ENCODE data around the gene LRFN3. TPM values are rescaled to one million over a fixed set of nuclear protein-coding genes. Genes with fewer than 3 reads are reported as not detected.
A peak's percentile ranks its signal among the peaks of the same experiment; 100 is the strongest.

The LRFN3 gene
- polyA plus RNA-seq, 1 experiment, result 1.8 TPM

GRCh38 chr19:35931874-35932202 lies 4.3 kb upstream of the LRFN3 start:
- DNase-seq (ENCODE audit: low read depth), result no peak
- no peak for TF ChIP-seq CTCF (IDR thresholded peaks at IDR 0.05; ENCODE audit: insufficient read depth, low read depth, low read length)
- H3K27me3 ChIP-seq (ENCODE audit: control insufficient read depth, insufficient read depth, low read length), result no peaks in the 10 kb centered on the region
- ChIA-PET POLR2A (no interaction called here), CTCF (interaction anchor here (0.6 to 4.6 kb wide), 8 partner anchors 10 to 238 kb away, joined by 3 to 82 read pairs (median 4); partner anchors contain the start of genes PSENEN, THAP8 and U2AF1L4)
- no peaks in the 10 kb centered on the region for H3K36me3 ChIP-seq (ENCODE audit: control insufficient read depth, insufficient read depth, low read length)
- no peak overlapping the region for H3K4me3 ChIP-seq (ENCODE audit: low read depth, low read length)

GRCh38 chr19:35932291-35932936 lies 3.8 kb upstream of the LRFN3 start:
- no peaks in the 10 kb centered on the region for H3K27me3 ChIP-seq (ENCODE audit: control insufficient read depth, insufficient read depth, low read length)

DNA sequence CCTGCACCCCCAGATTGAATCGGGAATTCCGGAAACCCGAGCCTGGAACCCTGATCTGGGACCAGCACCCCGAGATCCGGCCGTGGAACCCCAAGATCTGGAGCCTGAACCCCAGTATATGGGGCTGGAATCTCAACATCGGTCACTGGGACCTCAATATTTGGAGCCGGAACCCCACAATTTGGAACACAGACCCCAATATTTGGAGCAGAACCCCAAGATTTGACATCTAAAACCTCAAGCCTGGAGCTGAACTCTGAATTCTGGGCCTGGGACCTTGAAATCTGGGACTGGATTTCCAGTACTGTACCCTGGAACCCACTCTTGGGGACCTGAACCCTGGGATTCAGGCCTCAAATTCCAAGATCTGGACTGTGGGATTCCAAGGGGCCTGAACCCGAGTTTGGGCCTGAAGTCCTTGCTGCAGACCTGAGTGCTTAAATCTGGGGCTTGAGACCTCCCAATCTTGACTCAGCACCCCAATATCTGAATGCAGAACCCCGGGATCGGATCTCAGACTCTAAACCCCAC lies 629 bp downstream of the LRFN3 start:
- CTCF ChIA-PET, result no interaction called here
- DNase-seq (ENCODE audit: low read depth), result no peak

More at GRCh38 chr19:35932291-35932936, 3.8 kb upstream of the LRFN3 start:
- DNase-seq (ENCODE audit: low read depth), result no peak
- TF ChIP-seq CTCF (IDR thresholded peaks at IDR 0.05; ENCODE audit: insufficient read depth, low read depth, low read length), result no peak
- Histone ChIP-seq H3K36me3 (ENCODE audit: control insufficient read depth, insufficient read depth, low read length) (no peaks in the 10 kb centered on the region), H3K4me3 (ENCODE audit: low read depth, low read length) (no peak overlapping the region)
- ChIA-PET POLR2A (no interaction called here), CTCF (interaction anchor here (0.6 to 4.6 kb wide), 8 partner anchors 10 to 239 kb away, joined by 3 to 82 read pairs (median 4); partner anchors contain the start of genes PSENEN, THAP8 and U2AF1L4)

DNA sequence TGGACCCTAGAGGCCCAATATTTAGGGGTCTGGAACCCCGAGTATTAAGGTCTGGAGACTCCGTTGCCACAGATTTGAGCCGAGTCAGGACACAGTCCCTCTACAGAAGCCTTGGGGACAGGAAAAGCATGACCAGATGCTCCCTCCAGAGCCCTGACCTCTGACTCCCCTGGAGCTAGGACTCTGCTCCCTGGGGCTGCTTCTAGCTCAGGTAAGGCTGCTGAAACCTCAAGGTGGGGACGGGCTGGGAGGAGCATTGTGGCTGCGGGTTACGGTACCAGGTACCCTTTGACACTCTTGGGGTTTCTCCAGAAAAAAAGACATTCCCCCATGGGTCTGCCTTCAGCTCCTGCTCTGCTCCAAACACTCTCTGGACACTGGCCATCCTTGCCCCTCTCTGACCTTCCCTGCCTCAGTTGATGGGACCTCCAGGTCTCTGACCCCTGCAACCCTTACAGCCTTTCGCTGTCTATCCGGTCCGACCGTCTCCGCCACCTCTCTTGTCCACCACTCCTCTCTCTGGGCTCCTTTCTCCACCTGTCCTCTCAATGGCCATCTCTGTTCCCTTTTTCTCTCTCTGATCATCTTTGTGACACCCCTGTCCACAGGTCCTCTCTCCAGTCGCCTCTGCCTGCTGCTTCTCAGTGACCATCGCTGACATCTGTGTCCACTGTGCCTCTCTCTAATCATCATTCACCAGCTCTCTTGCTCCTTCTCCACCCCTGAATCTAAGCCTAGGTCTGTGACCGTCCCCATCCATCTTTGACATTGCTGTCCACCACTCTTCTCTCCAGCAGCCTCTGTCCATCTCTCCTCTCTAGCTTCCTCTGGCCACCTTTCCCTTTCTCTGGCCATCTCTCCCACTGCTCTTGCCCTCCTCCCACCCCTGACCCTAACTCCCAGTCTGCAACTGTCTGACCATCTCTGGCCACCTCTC lies 1.4 kb downstream of the LRFN3 start:
- H3K27me3 ChIP-seq (ENCODE audit: control insufficient read depth, insufficient read depth, low read length), result no peaks in the 10 kb centered on the region
- no peak for TF ChIP-seq CTCF (IDR thresholded peaks at IDR 0.05; ENCODE audit: insufficient read depth, low read depth, low read length)
- H3K36me3 ChIP-seq (ENCODE audit: control insufficient read depth, insufficient read depth, low read length), result peaks cover 4% of the 10 kb centered on the region
- CTCF ChIA-PET, result no interaction called here
- no peak for DNase-seq (ENCODE audit: low read depth)
- H3K4me3 ChIP-seq (ENCODE audit: low read depth, low read length), result peak overlapping the region; percentile 65
- POLR2A ChIA-PET, result no interaction called here

More for the DNA sequence above, 629 bp downstream of the LRFN3 start:
- POLR2A ChIA-PET, result no interaction called here
- Histone ChIP-seq H3K4me3 (ENCODE audit: low read depth, low read length) (peak overlapping the region; percentile 65), H3K27me3 (ENCODE audit: control insufficient read depth, insufficient read depth, low read length) (no peaks in the 10 kb centered on the region), H3K36me3 (ENCODE audit: control insufficient read depth, insufficient read depth, low read length) (peaks cover 2% of the 10 kb centered on the region)
- TF ChIP-seq CTCF (IDR thresholded peaks at IDR 0.05; ENCODE audit: insufficient read depth, low read depth, low read length), result no peak
